ENCODE results near the gene RAB4A.

- TF ChIP-seq EP300 (IDR thresholded peaks at IDR 0.05), result no peak
- TF ChIP-seq, protein P1, sequence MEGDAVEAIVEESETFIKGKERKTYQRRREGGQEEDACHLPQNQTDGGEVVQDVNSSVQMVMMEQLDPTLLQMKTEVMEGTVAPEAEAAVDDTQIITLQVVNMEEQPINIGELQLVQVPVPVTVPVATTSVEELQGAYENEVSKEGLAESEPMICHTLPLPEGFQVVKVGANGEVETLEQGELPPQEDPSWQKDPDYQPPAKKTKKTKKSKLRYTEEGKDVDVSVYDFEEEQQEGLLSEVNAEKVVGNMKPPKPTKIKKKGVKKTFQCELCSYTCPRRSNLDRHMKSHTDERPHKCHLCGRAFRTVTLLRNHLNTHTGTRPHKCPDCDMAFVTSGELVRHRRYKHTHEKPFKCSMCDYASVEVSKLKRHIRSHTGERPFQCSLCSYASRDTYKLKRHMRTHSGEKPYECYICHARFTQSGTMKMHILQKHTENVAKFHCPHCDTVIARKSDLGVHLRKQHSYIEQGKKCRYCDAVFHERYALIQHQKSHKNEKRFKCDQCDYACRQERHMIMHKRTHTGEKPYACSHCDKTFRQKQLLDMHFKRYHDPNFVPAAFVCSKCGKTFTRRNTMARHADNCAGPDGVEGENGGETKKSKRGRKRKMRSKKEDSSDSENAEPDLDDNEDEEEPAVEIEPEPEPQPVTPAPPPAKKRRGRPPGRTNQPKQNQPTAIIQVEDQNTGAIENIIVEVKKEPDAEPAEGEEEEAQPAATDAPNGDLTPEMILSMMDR (IDR thresholded peaks at IDR 0.05), result no peak
- no peak for TF ChIP-seq POLR2AphosphoS5 (IDR thresholded peaks at IDR 0.05)
- TF ChIP-seq POLR2A (IDR thresholded peaks at IDR 0.05), result no peak
Observed at GRCh38 chr1:229326601-229327000, 55.7 kb downstream of the RAB4A start.
